ENCODE data around the gene METTL2A.
"Not testable (repeated sequence)": the region's sequence is repeated elsewhere in the genome, so short reads cannot be mapped to it uniquely, and the experiment has no call there.

DNA sequence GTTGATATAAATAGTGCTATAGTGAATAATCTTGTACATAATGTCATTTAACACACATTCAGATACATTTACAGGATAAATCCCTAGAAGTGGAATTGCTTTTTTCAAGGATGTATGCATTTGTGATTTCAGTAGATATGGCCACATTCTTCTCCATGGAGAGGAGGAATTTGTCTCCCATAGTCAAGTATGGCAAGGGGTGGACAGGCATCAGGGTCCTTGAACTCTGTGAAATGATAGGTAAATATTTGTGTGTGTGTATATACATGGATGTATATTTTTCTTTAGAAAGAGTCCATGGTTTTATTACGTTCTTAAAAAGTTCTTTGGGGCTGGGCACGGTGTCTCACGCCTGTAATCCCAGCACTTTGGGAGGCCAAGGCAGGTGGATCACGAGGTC lies 72.6 kb downstream of the METTL2A start:
- TF ChIP-seq, protein P1, sequence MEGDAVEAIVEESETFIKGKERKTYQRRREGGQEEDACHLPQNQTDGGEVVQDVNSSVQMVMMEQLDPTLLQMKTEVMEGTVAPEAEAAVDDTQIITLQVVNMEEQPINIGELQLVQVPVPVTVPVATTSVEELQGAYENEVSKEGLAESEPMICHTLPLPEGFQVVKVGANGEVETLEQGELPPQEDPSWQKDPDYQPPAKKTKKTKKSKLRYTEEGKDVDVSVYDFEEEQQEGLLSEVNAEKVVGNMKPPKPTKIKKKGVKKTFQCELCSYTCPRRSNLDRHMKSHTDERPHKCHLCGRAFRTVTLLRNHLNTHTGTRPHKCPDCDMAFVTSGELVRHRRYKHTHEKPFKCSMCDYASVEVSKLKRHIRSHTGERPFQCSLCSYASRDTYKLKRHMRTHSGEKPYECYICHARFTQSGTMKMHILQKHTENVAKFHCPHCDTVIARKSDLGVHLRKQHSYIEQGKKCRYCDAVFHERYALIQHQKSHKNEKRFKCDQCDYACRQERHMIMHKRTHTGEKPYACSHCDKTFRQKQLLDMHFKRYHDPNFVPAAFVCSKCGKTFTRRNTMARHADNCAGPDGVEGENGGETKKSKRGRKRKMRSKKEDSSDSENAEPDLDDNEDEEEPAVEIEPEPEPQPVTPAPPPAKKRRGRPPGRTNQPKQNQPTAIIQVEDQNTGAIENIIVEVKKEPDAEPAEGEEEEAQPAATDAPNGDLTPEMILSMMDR (IDR thresholded peaks at IDR 0.05) = not testable (repeated sequence)
- TF ChIP-seq POLR2AphosphoS5, POLR2A, EP300 (IDR thresholded peaks at IDR 0.05): not testable (repeated sequence)

Measured in stomach (tissue), 4 donors.